ENCODE data around the gene BARHL2. TPM values are rescaled to one million over a fixed set of nuclear protein-coding genes. Genes with fewer than 3 reads are reported as not detected.

Gene BARHL2
- total and polyA plus RNA-seq, 2 of the 4 experiments (the other 2 are of a cell fraction), result not detected

DNA sequence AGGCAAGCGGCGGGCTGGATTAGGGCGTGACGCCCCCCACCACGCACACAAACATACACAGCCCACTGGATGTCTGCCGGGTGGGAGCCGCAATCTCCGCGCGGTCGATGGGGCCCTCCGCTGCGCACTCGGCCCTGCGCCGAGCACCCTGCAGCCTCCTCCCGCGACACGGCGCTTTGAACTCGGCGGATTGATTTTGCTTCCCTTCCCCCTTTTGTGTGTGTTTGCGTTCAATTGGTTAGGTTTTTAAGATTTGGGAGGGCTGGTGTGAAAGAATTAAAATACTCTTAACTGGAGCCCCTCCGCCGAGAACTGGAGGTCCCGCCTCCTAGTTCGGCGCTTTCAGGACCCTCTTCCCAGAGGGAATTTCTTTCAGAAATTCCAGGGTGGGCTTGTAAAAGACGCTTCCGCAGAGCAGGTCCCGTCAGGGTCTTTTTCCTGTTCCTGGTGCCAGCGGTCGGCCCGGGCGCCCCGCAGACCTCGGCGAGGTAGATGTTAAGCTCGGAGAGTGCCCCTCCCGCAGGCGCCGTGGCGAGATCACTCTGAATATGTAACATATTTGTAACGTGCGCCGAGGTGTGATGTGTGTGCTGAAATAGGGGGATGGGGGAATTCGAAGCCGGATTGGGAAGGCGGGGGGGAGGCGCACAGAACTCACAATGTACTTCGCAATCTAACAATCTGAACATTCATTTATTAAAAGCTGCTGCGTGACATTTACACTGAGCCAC, 8.0 kb upstream of the BARHL2 start (continued):
- no peak for TF ChIP-seq RCOR1 (IDR thresholded peaks at IDR 0.05; ENCODE audit: insufficient replicate concordance, low read length)

DNA sequence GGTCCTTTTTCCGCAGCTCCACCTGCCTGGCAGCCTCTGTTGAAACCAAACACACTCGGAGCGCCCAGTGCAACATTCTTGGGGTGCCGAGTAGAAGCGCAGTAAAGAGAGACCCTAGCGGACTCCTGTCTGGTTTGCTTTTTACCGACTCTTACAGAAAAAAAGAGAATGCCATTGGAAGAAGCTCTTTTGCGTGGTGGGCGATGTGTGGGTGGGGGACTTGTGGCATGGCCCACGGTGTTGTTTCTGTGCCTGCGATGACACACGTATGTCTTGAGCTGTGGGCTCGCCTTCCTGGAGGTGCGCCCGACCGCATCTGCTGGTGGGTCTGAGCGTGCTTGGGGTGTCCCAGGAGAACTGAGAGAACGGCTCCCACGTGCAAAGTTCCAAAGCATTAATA, 7.3 kb upstream of the BARHL2 start:
- 0% methylated on average over 4 of the region's 19 CpGs; no CpG with 5 or more reads in 1 of the 2 experiments for WGBS, 2 experiments (ENCODE audit: extremely low coverage in 2 of 2, insufficient read length in 1 of 2)
- no peaks in the 10 kb centered on the region for H4K20me1 ChIP-seq (ENCODE audit: insufficient read depth, low read length)
- H3K27me3 ChIP-seq (ENCODE audit: control insufficient read depth, insufficient read depth, low read length), result peaks cover 84% of the 10 kb centered on the region
- H2BK120ac ChIP-seq (ENCODE audit: low read depth, low read length), result no peak overlapping the region
- dilution Hi-C loops (cut with HindIII; ENCODE audit: low sequenced_read_pairs, unreplicated experiment), result no loop called here
- no peak overlapping the region for H4K5ac ChIP-seq (ENCODE audit: low read depth, low read length)
- H3K23ac ChIP-seq (ENCODE audit: low read depth, low read length), result no peak overlapping the region
- H3K4me2 ChIP-seq (ENCODE audit: low read depth, low read length), result no peak overlapping the region
- no peak overlapping the region for H3K18ac ChIP-seq (ENCODE audit: low read depth, low read length)
- H3K36me3 ChIP-seq (ENCODE audit: control insufficient read depth, insufficient read depth, low read length), result no peaks in the 10 kb centered on the region
- H2AFZ ChIP-seq (replicated peaks; ENCODE audit: low read length, poor library complexity), result no peak overlapping the region
- H3K9me1 ChIP-seq (ENCODE audit: insufficient read depth, low read length), result no peaks in the 10 kb centered on the region
- H2AK5ac ChIP-seq (ENCODE audit: low read depth, low read length), result no peak overlapping the region
- H4K8ac ChIP-seq (ENCODE audit: low read depth in 2 of 2, low read length in 2 of 2), result no peak overlapping the region
- no peak overlapping the region for H3K4me3 ChIP-seq (ENCODE audit: insufficient read depth, low read depth, low read length)
- peaks cover 16% of the 10 kb centered on the region; the same call in 1 of the 2 replicates for H3K9me3 ChIP-seq (ENCODE audit: control insufficient read depth, insufficient read depth, low read length)
- ATAC-seq (ENCODE audit: low read depth) (no peak), DNase-seq (no peak)
- TF ChIP-seq BHLHE40 (IDR thresholded peaks at IDR 0.05; ENCODE audit: low read depth, low read length), result no peak
- no peak for TF ChIP-seq RAD21 (IDR thresholded peaks at IDR 0.05; ENCODE audit: low read length)
- TF ChIP-seq MXI1 (IDR thresholded peaks at IDR 0.05; ENCODE audit: borderline replicate concordance, low read depth, low read length), result no peak
- TF ChIP-seq MAFK (IDR thresholded peaks at IDR 0.05; ENCODE audit: low read depth, low read length), result no peak
- no peak for TF ChIP-seq MAZ (IDR thresholded peaks at IDR 0.05; ENCODE audit: borderline replicate concordance, low read depth, low read length)
- TF ChIP-seq RCOR1 (IDR thresholded peaks at IDR 0.05; ENCODE audit: insufficient replicate concordance, low read length), result no peak
- TF ChIP-seq, protein P1, sequence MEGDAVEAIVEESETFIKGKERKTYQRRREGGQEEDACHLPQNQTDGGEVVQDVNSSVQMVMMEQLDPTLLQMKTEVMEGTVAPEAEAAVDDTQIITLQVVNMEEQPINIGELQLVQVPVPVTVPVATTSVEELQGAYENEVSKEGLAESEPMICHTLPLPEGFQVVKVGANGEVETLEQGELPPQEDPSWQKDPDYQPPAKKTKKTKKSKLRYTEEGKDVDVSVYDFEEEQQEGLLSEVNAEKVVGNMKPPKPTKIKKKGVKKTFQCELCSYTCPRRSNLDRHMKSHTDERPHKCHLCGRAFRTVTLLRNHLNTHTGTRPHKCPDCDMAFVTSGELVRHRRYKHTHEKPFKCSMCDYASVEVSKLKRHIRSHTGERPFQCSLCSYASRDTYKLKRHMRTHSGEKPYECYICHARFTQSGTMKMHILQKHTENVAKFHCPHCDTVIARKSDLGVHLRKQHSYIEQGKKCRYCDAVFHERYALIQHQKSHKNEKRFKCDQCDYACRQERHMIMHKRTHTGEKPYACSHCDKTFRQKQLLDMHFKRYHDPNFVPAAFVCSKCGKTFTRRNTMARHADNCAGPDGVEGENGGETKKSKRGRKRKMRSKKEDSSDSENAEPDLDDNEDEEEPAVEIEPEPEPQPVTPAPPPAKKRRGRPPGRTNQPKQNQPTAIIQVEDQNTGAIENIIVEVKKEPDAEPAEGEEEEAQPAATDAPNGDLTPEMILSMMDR (conservative IDR thresholded peaks at IDR 0.05; ENCODE audit: low read depth, low read length), result no peak
- TF ChIP-seq SMC3 (IDR thresholded peaks at IDR 0.05; ENCODE audit: low read depth, low read length), result no peak
- no peak for TF ChIP-seq FOS (IDR thresholded peaks at IDR 0.05; ENCODE audit: low read depth, low read length)
- TF ChIP-seq POLR2A (IDR thresholded peaks at IDR 0.05; ENCODE audit: low read depth, low read length), result no peak
- TF ChIP-seq CHD1 (IDR thresholded peaks at IDR 0.05; ENCODE audit: low read depth, low read length), result no peak
- TF ChIP-seq, protein P2, sequence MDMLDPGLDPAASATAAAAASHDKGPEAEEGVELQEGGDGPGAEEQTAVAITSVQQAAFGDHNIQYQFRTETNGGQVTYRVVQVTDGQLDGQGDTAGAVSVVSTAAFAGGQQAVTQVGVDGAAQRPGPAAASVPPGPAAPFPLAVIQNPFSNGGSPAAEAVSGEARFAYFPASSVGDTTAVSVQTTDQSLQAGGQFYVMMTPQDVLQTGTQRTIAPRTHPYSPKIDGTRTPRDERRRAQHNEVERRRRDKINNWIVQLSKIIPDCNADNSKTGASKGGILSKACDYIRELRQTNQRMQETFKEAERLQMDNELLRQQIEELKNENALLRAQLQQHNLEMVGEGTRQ (IDR thresholded peaks at IDR 0.05; ENCODE audit: low read depth, low read length), result no peak
- no peak for TF ChIP-seq NFE2L2 (IDR thresholded peaks at IDR 0.05; ENCODE audit: low read depth, low read length)
- no peak for TF ChIP-seq CEBPB (IDR thresholded peaks at IDR 0.05; ENCODE audit: low read depth, low read length)
- TF ChIP-seq RFX5 (IDR thresholded peaks at IDR 0.05; ENCODE audit: low read depth, low read length), result no peak
- intact Hi-C loops (cut with micrococcal nuclease), result loop anchor here (10.0 kb wide), 1 partner anchor 550 kb away; no protein-coding TSS in a partner anchor
- H3K4me1 ChIP-seq (ENCODE audit: control insufficient read depth, insufficient read depth, low read length), result 0 out of 2 replicates have a peak, but pooled peaks cover 1% of the 10 kb centered on the region
- no peak overlapping the region for H3K9ac ChIP-seq (ENCODE audit: low read depth, low read length)
- H3K27ac ChIP-seq (ENCODE audit: insufficient read depth, low read length), result no peak overlapping the region
- CTCF ChIA-PET, result no interaction called here
- H2BK20ac ChIP-seq (ENCODE audit: low read depth, low read length), result no peak overlapping the region
- H2AK9ac ChIP-seq (replicated peaks; ENCODE audit: low read depth, low read length, poor library complexity), result no peak overlapping the region
- H3K56ac ChIP-seq (ENCODE audit: extremely low read depth, insufficient read depth, low read length), result no peak overlapping the region
- no peak overlapping the region for H2BK15ac ChIP-seq (ENCODE audit: low read depth, low read length)
- POLR2A ChIA-PET (ENCODE audit: unreplicated experiment), result no interaction called here
- in situ Hi-C loops (cut with MboI; ENCODE audit: low sequenced_read_pairs), result loop anchor here (10.0 kb wide), 2 partner anchors 240 to 440 kb away; no protein-coding TSS in a partner anchor
- H2BK5ac ChIP-seq (ENCODE audit: low read depth, low read length, poor library complexity, severe bottlenecking), result no peak overlapping the region
- H4K91ac ChIP-seq (ENCODE audit: insufficient read depth, low read depth, low read length), result no peak overlapping the region
- BruUV-seq (replicated peaks), result no TSS peak
- H3K4ac ChIP-seq (ENCODE audit: low read depth, low read length), result no peak overlapping the region
- no peak overlapping the region for H3K14ac ChIP-seq (replicated peaks; ENCODE audit: low read depth, low read length)
- no peaks in the 10 kb centered on the region for H3K79me1 ChIP-seq (ENCODE audit: low read depth in 1 of 2, low read length in 2 of 2)

All from IMR-90 (cell line).